ENCODE results near the gene ARNT2.

The ARNT2 gene

GRCh38 chr15:80580106-80580505 lies 175.9 kb downstream of the ARNT2 start:
- ATAC-seq (no peak), DNase-seq (no peak)
- peaks cover 19% of the 10 kb centered on the region for H3K27me3 Mint-ChIP-seq
- no peak overlapping the region for H3K27ac Mint-ChIP-seq
- H3K4me1 Mint-ChIP-seq: peaks cover 6% of the 10 kb centered on the region
- H3K4me3 Mint-ChIP-seq: no peak overlapping the region
- H3K9me3 Mint-ChIP-seq: no peaks in the 10 kb centered on the region

- peaks cover 6% of the 10 kb centered on the region for H3K4me1 Mint-ChIP-seq
- no peak overlapping the region for H3K4me3 Mint-ChIP-seq
- ATAC-seq (no peak), DNase-seq (no peak)
- H3K27ac Mint-ChIP-seq: peak overlapping the region in 1 of 2 donors; percentile 16
- peaks cover 19% of the 10 kb centered on the region for H3K27me3 Mint-ChIP-seq
- H3K9me3 Mint-ChIP-seq: no peaks in the 10 kb centered on the region
Observed at GRCh38 chr15:80580536-80581260, 176.5 kb downstream of the ARNT2 start.

GRCh38 chr15:80581976-80582375 lies 177.8 kb downstream of the ARNT2 start:
- no peak for ATAC-seq
- no peak overlapping the region for H3K27ac Mint-ChIP-seq
- H3K4me1 Mint-ChIP-seq: peaks cover 6% of the 10 kb centered on the region
- DNase-seq: no peak
- H3K4me3 Mint-ChIP-seq: no peak overlapping the region
- peaks cover 19% of the 10 kb centered on the region for H3K27me3 Mint-ChIP-seq
- H3K9me3 Mint-ChIP-seq: no peaks in the 10 kb centered on the region

DNA sequence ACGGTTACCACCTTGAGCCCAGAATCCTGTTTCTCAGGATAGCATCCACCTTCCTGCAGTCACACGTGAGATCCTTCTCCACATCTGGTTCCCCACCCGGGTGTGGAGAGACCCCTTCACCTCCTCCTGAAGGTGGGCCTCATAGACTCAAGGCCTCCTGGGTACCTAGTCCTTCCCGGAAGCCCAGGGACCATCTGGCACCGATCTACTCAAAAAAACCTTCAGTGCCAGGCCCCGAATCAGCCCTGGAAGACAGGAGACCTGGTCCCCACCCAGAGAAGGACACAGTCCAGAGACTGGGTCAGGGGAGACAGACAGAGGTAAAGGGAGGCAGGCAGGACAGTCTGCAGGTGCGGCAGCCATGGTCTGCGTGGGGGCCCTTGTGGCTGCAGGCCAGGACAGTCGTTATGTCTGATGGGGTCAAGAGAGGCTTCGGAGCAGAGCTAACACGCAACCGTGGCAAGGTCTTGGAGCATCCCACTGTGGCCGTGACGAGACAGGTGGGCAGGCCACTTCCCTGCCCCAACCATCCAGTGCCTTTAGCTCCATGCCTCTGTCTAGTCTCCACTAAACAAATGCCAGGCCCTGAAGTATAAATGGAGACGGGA lies 178.7 kb downstream of the ARNT2 start:
- Mint-ChIP-seq H3K27ac (no peak overlapping the region), H3K4me3 (no peak overlapping the region), H3K27me3 (peaks cover 16% of the 10 kb centered on the region), H3K4me1 (peaks cover 6% of the 10 kb centered on the region), H3K9me3 (no peaks in the 10 kb centered on the region)
- DNase-seq (no peak), ATAC-seq (no peak)

- Mint-ChIP-seq H3K9me3 (no peaks in the 10 kb centered on the region), H3K27ac (no peak overlapping the region)
- no peak for DNase-seq
Observed at GRCh38 chr15:80584561-80584964, 180.4 kb downstream of the ARNT2 start.

DNA sequence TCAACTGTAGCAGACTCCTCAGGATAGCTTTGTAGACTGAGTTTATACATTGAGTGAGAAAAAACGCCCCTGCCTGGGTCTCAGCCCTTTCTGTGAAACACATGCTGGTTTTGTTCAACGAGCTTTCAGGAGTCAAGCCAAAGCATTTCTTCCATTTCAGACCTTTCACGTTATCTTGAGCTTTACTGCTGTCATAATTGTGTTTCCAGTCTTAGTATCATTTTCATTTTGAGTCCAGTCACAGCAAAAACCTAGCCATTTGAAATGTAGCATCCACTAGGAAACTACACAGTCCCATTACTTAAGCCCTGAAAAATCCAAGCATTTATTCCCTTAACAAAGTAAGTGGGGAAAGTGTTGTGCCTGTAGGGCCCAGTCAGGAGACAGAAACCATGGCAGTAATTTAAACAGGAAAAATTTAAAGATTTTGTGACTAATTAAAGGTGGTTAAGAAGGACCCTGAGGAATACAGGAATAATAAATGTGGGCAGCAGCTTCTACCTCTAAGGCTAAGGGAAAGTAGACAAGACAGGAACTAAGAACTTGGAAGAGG lies 180.9 kb downstream of the ARNT2 start:
- DNase-seq (no peak), ATAC-seq (no peak)
- Mint-ChIP-seq H3K4me3 (no peak overlapping the region), H3K4me1 (peaks cover 3% of the 10 kb centered on the region), H3K27ac (no peak overlapping the region), H3K27me3 (peaks cover 14% of the 10 kb centered on the region), H3K9me3 (no peaks in the 10 kb centered on the region)

More at GRCh38 chr15:80584561-80584964, 180.4 kb downstream of the ARNT2 start:
- Mint-ChIP-seq H3K4me3 (no peak overlapping the region), H3K27me3 (peaks cover 14% of the 10 kb centered on the region), H3K4me1 (peaks cover 6% of the 10 kb centered on the region)
- no peak for ATAC-seq

DNA sequence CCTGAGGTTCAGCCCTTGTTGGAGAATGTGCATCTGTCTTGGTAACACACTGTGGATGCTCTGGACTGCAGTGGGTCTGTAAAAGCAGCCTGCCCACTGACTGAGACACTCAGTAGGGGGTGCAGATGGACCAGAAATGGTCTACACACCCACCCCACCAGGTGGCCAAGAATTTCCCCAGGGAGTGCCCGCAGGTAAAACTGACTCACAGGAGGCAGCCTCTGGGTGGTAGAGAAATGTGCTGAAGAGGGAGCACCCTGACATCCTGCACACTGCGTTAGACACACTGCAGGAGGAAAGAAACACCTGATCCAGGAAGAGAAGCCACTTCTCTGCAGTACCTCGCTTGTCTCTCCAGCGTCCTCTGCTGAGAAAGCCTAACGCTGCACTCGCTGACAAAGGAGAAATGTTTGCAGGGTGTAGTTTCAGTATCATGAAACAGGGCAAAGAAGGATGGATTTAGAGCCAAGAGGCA lies 181.4 kb downstream of the ARNT2 start:
- Mint-ChIP-seq H3K4me3 (no peak overlapping the region), H3K9me3 (no peaks in the 10 kb centered on the region), H3K27me3 (peaks cover 14% of the 10 kb centered on the region), H3K27ac (no peak overlapping the region), H3K4me1 (no peaks in the 10 kb centered on the region)
- peak in 1 of 2 donors; percentile 13 for DNase-seq
- peak; percentile 52 for ATAC-seq

DNA sequence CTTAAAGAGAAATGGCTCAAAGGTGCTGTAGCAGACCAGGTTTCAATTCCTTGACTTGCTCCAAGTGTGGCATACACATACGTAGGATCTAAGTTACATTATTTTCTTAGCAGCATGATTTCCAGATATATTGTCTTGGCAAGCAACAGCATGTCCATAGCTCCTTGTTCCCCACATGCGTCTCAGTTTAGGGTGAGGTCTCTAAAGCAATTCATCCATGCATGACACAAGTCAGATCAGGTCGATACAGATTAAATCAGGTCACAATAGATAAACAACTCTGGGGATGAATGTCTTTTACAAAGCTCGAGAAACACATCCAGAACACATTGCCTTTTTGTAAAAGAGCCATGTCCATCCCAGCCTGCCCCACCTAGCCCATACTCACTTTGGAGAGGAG lies 182.0 kb downstream of the ARNT2 start:
- no peak for ATAC-seq
- H3K4me3 Mint-ChIP-seq: no peak overlapping the region
- DNase-seq: no peak
- H3K27ac Mint-ChIP-seq: no peak overlapping the region
- no peaks in the 10 kb centered on the region for H3K9me3 Mint-ChIP-seq
- H3K4me1 Mint-ChIP-seq: no peaks in the 10 kb centered on the region
- peaks cover 14% of the 10 kb centered on the region for H3K27me3 Mint-ChIP-seq

GRCh38 chr15:80587007-80587406 lies 182.8 kb downstream of the ARNT2 start:
- DNase-seq (no peak), ATAC-seq (no peak)
- H3K9me3 Mint-ChIP-seq: no peaks in the 10 kb centered on the region
- H3K27ac Mint-ChIP-seq: no peak overlapping the region
- H3K27me3 Mint-ChIP-seq: peaks cover 14% of the 10 kb centered on the region
- H3K4me3 Mint-ChIP-seq: no peak overlapping the region
- no peaks in the 10 kb centered on the region for H3K4me1 Mint-ChIP-seq

DNA sequence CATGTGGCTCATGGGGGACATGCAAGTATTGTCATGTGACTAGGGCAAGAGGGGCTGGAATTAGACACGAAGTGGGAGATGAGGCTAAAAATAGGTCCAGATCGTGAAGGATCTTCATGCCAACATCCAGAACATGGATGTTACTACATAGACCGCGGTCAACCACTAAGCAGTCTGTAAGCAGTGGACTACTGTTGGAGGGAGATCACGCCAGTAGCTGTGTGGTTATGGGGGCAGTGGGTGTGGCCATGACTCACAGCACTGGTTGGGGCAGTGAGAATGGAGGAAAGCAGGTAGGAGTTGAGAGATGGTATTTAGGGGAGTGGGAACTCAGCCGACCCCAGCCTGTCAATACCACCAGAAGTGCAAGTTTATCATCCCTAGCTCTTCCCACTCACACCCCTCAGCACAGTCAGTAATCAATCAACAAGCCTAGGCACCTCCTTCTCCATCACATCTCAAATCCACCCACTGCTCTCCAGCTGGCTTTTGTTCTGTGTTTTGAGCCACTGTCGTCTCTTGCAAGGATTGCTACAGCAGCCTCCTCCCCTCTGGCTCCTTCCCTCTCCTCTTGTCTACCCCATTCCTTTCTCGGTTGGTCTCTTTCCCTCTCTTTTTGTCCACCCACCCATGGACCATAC lies 183.8 kb downstream of the ARNT2 start:
- ATAC-seq (no peak), DNase-seq (no peak)
- Mint-ChIP-seq H3K4me3 (no peak overlapping the region), H3K27me3 (peaks cover 14% of the 10 kb centered on the region), H3K4me1 (no peaks in the 10 kb centered on the region), H3K9me3 (no peaks in the 10 kb centered on the region), H3K27ac (no peak overlapping the region)

GRCh38 chr15:80588801-80589200 lies 184.6 kb downstream of the ARNT2 start:
- no peak for DNase-seq
- Mint-ChIP-seq H3K9me3 (no peaks in the 10 kb centered on the region), H3K4me1 (no peaks in the 10 kb centered on the region), H3K4me3 (no peak overlapping the region), H3K27me3 (peaks cover 10% of the 10 kb centered on the region), H3K27ac (no peak overlapping the region)
- no peak for ATAC-seq

- Mint-ChIP-seq H3K4me3 (no peak overlapping the region), H3K9me3 (no peaks in the 10 kb centered on the region), H3K27ac (no peak overlapping the region), H3K27me3 (peaks cover 5% of the 10 kb centered on the region), H3K4me1 (no peaks in the 10 kb centered on the region)
- DNase-seq (no peak), ATAC-seq (no peak)
Observed at GRCh38 chr15:80590761-80591355, 186.7 kb downstream of the ARNT2 start.

DNA sequence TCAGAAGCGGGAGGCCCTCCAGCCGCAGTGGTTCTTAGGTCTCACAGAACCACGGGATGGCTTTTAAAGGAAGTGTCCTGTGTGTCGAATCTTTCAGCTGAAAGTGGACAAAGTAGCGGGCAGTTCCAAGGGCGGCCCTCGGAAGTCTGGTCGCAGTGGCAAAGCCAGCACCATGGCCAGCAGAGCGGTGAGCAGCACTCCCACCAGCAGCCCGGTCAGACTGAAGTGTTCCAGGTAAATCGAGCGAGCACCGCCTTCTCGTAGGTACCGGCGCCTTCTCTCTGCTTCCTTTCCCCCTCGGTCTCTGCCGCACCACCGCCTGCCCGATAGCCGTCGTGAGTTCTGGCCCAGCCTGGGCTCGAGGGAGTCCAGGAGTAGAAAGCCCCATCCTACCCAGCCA lies 187.3 kb downstream of the ARNT2 start:
- DNase-seq: no peak
- H3K9me3 Mint-ChIP-seq: no peaks in the 10 kb centered on the region
- H3K4me1 Mint-ChIP-seq: no peaks in the 10 kb centered on the region
- H3K27ac Mint-ChIP-seq: peak overlapping the region in 1 of 2 donors; percentile 30
- peaks cover 5% of the 10 kb centered on the region for H3K27me3 Mint-ChIP-seq
- no peak overlapping the region for H3K4me3 Mint-ChIP-seq
- ATAC-seq: no peak

GRCh38 chr15:80591938-80592825 lies 188.0 kb downstream of the ARNT2 start:
- no peaks in the 10 kb centered on the region for H3K4me1 Mint-ChIP-seq
- no peak for ATAC-seq
- H3K27ac Mint-ChIP-seq: peak overlapping the region in 1 of 2 donors; percentile 10
- H3K4me3 Mint-ChIP-seq: no peak overlapping the region
- DNase-seq: no peak
- H3K27me3 Mint-ChIP-seq: peaks cover 5% of the 10 kb centered on the region
- no peaks in the 10 kb centered on the region for H3K9me3 Mint-ChIP-seq

Data from stimulated activated naive CD8-positive, alpha-beta T cell treated with anti-CD3 and anti-CD28 coated beads, Interleukin-15, amount 100 ng/mL, for 72 hours (primary cell).